ENCODE results near the gene VPREB1.

The VPREB1 gene

GRCh38 chr22:22244316-22245250 is at the start of gene VPREB1:
Gene VPREB1, plus strand, starts transcription at chr22:22244786. Its CDS starts 28 bp downstream, at chr22:22244814.
- no peak within 1 kb of the TSS for H3K4me3 ChIP-seq (ENCODE audit: low read depth, low read length)
- DNase-seq (ENCODE audit: low read depth) = no peak
- no peak for TF ChIP-seq CTCF (conservative IDR thresholded peaks at IDR 0.05; ENCODE audit: low read depth, low read length)

- no peak for DNase-seq (ENCODE audit: low read depth)
- no peak overlapping the region for H3K4me3 ChIP-seq (ENCODE audit: low read depth, low read length)
- TF ChIP-seq CTCF (conservative IDR thresholded peaks at IDR 0.05; ENCODE audit: low read depth, low read length) = no peak
Observed at GRCh38 chr22:22194931-22195264, 49.7 kb upstream of the VPREB1 start.

- peak; percentile 87 for TF ChIP-seq CTCF (conservative IDR thresholded peaks at IDR 0.05; ENCODE audit: low read depth, low read length)
- no peak overlapping the region for H3K4me3 ChIP-seq (ENCODE audit: low read depth, low read length)
- DNase-seq (ENCODE audit: low read depth) = peak; percentile 74
Observed at GRCh38 chr22:22195265-22196017, 49.1 kb upstream of the VPREB1 start.

- no peak overlapping the region for H3K4me3 ChIP-seq (ENCODE audit: low read depth, low read length)
- no peak for TF ChIP-seq CTCF (conservative IDR thresholded peaks at IDR 0.05; ENCODE audit: low read depth, low read length)
- DNase-seq (ENCODE audit: low read depth) = no peak
Observed at GRCh38 chr22:22196018-22196533, 48.5 kb upstream of the VPREB1 start.

- TF ChIP-seq CTCF (conservative IDR thresholded peaks at IDR 0.05; ENCODE audit: low read depth, low read length) = no peak
- DNase-seq (ENCODE audit: low read depth) = no peak
- no peak overlapping the region for H3K4me3 ChIP-seq (ENCODE audit: low read depth, low read length)
Observed at GRCh38 chr22:22196833-22197477, 47.6 kb upstream of the VPREB1 start.

GRCh38 chr22:22197993-22198402 is 46.6 kb upstream of the VPREB1 start:
- TF ChIP-seq CTCF (conservative IDR thresholded peaks at IDR 0.05; ENCODE audit: low read depth, low read length) = no peak
- H3K4me3 ChIP-seq (ENCODE audit: low read depth, low read length) = no peak overlapping the region
- DNase-seq (ENCODE audit: low read depth) = no peak
